Common myeloid progenitor, CD34-positive (primary cell): Measurements from ENCODE around the gene PTMS.

Source experiments
- CTCF ChIA-PET: fragments of 350-600 bp; sonication (Branson Sonifier 250); formaldehyde crosslinking; loops from one replicate; lab custom pipeline; 2021; ENCODE audit warnings: antibody characterized with exemption; lab: Charles Lee
- POLR2A ChIA-PET: fragments of 350-600 bp; sonication (Branson Sonifier 250); formaldehyde crosslinking; loops from one replicate; lab custom pipeline; 2021; ENCODE audit warnings: antibody characterized with exemption; lab: Charles Lee
- DNase-seq, 3 donors: peaks; one replicate each; pipeline versions ENCODE4 v3.0.0 to v3.0.0-alpha.2; 2013
- H3K27ac ChIP-seq, 2 experiments: 1 replicate in 1 of 2; 2 replicates in 1 of 2; pipeline ENCODE4 v1.7.0; 2013; ENCODE audit warnings: inconsistent platforms in 2 of 2, low read length in 2 of 2, mild to moderate bottlenecking in 2 of 2, low read depth in 1 of 2, moderate library complexity in 1 of 2; ENCODE audit not compliant: severe bottlenecking in 2 of 2, insufficient read depth in 1 of 2, poor library complexity in 1 of 2
- H3K27me3 ChIP-seq, 5 experiments: replicated peaks in 2 of 5; 1 replicate in 3 of 5; 2 replicates in 2 of 5; pipeline versions ENCODE4 v1.6.1 to v1.7.0; 2013; ENCODE audit warnings: low read length in 4 of 5, mild to moderate bottlenecking in 2 of 5, moderate library complexity in 2 of 5, inconsistent platforms in 1 of 5; ENCODE audit not compliant: insufficient read depth in 5 of 5, control insufficient read depth in 4 of 5
- H3K36me3 ChIP-seq, 4 experiments: 1 replicate in 2 of 4; 2 replicates in 2 of 4; pipeline versions ENCODE4 v1.6.1 to v1.7.0; 2013; ENCODE audit warnings: low read length in 3 of 4, control low read depth in 1 of 4, mild to moderate bottlenecking in 1 of 4; ENCODE audit not compliant: control insufficient read depth in 4 of 4, insufficient read depth in 4 of 4
- H3K4me1 ChIP-seq, 4 experiments: 1 replicate in 3 of 4; 2 replicates in 1 of 4; pipeline versions ENCODE4 v1.6.1 to v1.7.1; 2013; ENCODE audit warnings: low read length in 3 of 4, mild to moderate bottlenecking in 3 of 4, control low read depth in 1 of 4, inconsistent platforms in 1 of 4, moderate library complexity in 1 of 4; ENCODE audit not compliant: control insufficient read depth in 4 of 4, insufficient read depth in 4 of 4; ENCODE audit errors: control extremely low read depth in 1 of 4
- H3K4me3 ChIP-seq, 7 experiments: 1 replicate in 4 of 7; 2 replicates in 3 of 7; pipeline versions ENCODE4 v1.5.1 to v1.7.0; 2013; ENCODE audit warnings: mild to moderate bottlenecking in 7 of 7, low read length in 6 of 7, moderate library complexity in 6 of 7, inconsistent platforms in 2 of 7, low read depth in 2 of 7, control low read depth in 1 of 7; ENCODE audit not compliant: insufficient read depth in 4 of 7, control insufficient read depth in 1 of 7; ENCODE audit errors: extremely low read depth in 1 of 7
- H3K9me3 ChIP-seq, 5 experiments: 1 replicate in 4 of 5; 2 replicates in 1 of 5; pipeline versions ENCODE4 v1.6.1 to v1.7.1; 2013; ENCODE audit warnings: low read length in 4 of 5, mild to moderate bottlenecking in 2 of 5, inconsistent platforms in 1 of 5, low read depth in 1 of 5, moderate library complexity in 1 of 5; ENCODE audit not compliant: control insufficient read depth in 4 of 5, insufficient read depth in 2 of 5; ENCODE audit errors: control extremely low read depth in 1 of 5
- WGBS: methylation state at CpG from one replicate; pipeline ENCODE4 v1.1.5; 2013; ENCODE audit not compliant: insufficient coverage; 5-methylcytosine and 5-hydroxymethylcytosine counted together

Gene PTMS

GRCh38 chr12:6725350-6725749 is 40.8 kb upstream of the PTMS start:
- Histone ChIP-seq H3K27ac (no peak overlapping the region), H3K4me1 (peaks cover 8 to 23% (median 13%) of the 10 kb centered on the region in 4 experiments), H3K9me3 (no peaks in the 10 kb centered on the region), H3K27me3 (no peaks in the 10 kb centered on the region), H3K36me3 (peaks cover 5 to 34% (median 31%) of the 10 kb centered on the region in 4 experiments), H3K4me3 (no peak overlapping the region)
- no peak for DNase-seq
- ChIA-PET POLR2A (no interaction called here), CTCF (interaction anchor here (1.2 to 3.8 kb wide), 7 partner anchors 8 to 147 kb away, joined by 3 to 26 read pairs (median 6); partner anchors contain the start of genes MLF2 and SPSB2)
- WGBS, result 91% methylated on average over 3 of the region's 7 CpGs

GRCh38 chr12:6729186-6729585 is 37.0 kb upstream of the PTMS start:
- H3K4me3 ChIP-seq, result no peak overlapping the region

DNA sequence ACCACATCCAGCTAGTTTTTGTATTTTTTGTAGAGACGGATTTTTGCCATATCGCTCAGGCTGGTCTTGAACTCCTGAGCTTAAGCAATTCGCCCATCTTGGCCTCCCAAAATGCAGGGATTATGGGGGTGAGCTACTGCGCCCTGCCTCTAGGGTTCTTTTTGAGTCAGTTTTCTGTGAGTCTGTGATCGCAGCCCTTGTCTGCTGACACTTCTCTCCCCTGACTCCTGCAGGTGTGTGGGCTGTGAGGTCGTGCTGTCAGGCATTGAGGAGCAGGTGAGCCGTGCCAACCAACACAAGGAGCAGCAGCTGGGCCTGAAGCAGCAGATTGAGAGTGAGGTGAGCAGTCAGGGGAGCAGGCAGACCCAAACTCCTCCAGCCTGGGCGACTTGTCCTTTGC is 36.0 kb upstream of the PTMS start:
- peaks cover 7 to 56% (median 49%) of the 10 kb centered on the region in 4 experiments for H3K36me3 ChIP-seq

More at GRCh38 chr12:6729186-6729585, 37.0 kb upstream of the PTMS start:
- ChIA-PET CTCF (interaction anchor here (2.0 kb wide), 1 partner anchor 23 kb away, joined by 5 read pairs; no protein-coding TSS in a partner anchor), POLR2A (no interaction called here)
- peaks cover 5 to 14% (median 8%) of the 10 kb centered on the region in 4 experiments for H3K4me1 ChIP-seq
- no peaks in the 10 kb centered on the region for H3K27me3 ChIP-seq
- H3K27ac ChIP-seq, result no peak overlapping the region
- H3K9me3 ChIP-seq, result no peaks in the 10 kb centered on the region
- peaks cover 7 to 48% (median 46%) of the 10 kb centered on the region in 4 experiments for H3K36me3 ChIP-seq
- DNase-seq, result no peak
- WGBS, result 99% methylated on average over 17 of the region's 18 CpGs

DNA sequence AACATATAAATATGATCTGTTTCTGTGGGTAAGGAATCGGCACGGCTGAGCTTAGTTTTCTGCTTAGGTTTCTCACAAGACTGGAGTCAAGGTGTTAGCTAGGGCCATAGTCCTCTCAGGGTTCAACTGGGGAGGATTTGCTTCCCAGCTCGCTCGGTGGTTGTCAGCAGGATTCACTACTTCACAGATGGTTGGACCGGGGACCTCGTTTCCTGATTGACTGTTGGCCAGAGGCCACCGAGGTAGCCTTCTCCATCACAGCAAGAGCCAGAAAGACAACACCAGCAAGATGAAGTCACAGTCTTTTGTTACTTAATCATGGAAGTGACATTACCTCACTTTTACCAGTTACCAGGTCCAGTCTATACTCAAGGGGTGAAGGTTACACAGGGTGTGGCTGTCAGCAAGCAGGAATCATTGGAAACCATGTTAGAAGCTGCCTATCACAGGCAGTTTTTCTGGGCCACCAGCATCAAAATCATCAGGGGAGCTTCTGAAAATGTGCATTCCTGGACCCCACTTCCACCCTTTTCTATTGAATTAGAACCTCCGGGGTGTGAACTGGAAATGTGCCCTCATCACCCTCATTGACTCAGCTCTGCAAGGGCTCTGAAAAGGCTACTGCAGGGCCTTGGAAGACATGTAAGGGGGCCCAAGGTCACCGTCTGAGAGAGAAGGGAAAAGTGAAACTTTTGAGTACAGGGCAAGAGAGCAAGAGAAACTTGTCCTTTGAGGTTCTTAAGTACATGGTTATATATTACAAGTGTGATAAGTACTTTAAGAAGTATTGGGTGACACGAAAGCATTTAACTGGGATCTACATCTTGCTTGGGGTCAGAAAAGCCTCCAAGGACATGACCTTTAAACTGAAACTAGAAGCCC is 31.4 kb upstream of the PTMS start:
- H3K27me3 ChIP-seq, result no peaks in the 10 kb centered on the region
- no peak for DNase-seq
- peaks cover 0 to 5% (median 2%) of the 10 kb centered on the region in 4 experiments for H3K4me1 ChIP-seq
- H3K27ac ChIP-seq, result no peak overlapping the region
- WGBS, result 93% methylated on average over 6 of the region's 10 CpGs
- POLR2A ChIA-PET, result interaction anchor here (1.2 kb wide), 1 partner anchor 8 kb away, joined by 4 read pairs; no protein-coding TSS in a partner anchor
- no peak overlapping the region for H3K4me3 ChIP-seq
- peaks cover 2 to 32% (median 23%) of the 10 kb centered on the region in 4 experiments for H3K36me3 ChIP-seq
- H3K9me3 ChIP-seq, result no peaks in the 10 kb centered on the region
- CTCF ChIA-PET, result interaction anchor here (0.9 to 7.8 kb wide), 10 partner anchors 10 to 99 kb away, joined by 3 to 64 read pairs (median 5); partner anchors contain the start of genes COPS7A, MLF2 and P3H3

More for the DNA sequence above, 36.0 kb upstream of the PTMS start:
- WGBS, result 96% methylated on average over 7 of the region's 8 CpGs
- Histone ChIP-seq H3K27me3 (no peaks in the 10 kb centered on the region), H3K27ac (no peak overlapping the region), H3K4me1 (peaks cover 0 to 4% (median 0%) of the 10 kb centered on the region in 4 experiments), H3K4me3 (no peak overlapping the region), H3K9me3 (no peaks in the 10 kb centered on the region)
- POLR2A ChIA-PET, result no interaction called here
- CTCF ChIA-PET, result interaction anchor here (0.9 to 2.0 kb wide), 3 partner anchors 22 to 51 kb away, joined by 3 to 5 read pairs (median 3); partner anchors contain the start of gene PTMS
- no peak for DNase-seq

DNA sequence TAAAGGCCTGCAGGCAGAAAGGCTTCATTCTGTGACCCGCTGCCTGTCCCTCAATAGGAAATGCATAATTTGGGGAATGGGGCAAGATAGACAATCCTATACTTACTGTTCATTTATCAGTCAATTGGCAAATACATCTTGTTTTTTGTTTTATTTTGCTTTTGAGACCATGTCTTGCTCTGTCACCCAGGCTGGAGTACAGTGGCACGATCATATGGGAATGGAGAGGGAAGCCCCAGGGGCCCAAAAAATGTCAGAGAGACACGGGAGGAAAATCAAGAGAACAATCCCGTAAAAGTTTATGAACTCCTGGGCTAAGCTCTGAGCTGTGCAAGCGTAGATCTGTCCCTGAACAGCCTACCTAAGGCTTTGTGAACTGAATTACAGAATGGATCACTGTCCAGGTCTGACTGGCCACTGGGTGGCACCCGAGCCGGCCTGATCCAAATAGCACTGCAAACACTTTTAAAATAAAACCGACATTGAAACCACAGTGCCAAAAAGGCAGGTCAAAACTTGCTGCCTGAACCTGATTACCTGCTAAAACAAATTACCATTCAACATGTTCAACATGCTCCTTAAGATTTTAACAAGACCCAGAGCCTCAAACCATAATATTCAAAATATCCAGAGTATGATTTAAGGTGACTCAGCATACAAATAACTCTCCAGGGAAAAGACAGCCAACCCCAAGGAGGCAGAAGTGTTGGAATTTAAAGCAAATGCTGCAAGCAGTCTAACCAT is 30.5 kb upstream of the PTMS start:
- H3K9me3 ChIP-seq, result no peaks in the 10 kb centered on the region
- peak overlapping the region in 1 of 2 experiments; percentile 43 for H3K27ac ChIP-seq
- H3K4me1 ChIP-seq, result peaks cover 0 to 5% (median 2%) of the 10 kb centered on the region in 4 experiments
- H3K27me3 ChIP-seq, result no peaks in the 10 kb centered on the region
- ChIA-PET POLR2A (no interaction called here), CTCF (interaction anchor here (1.3 to 7.8 kb wide), 11 partner anchors 9 to 99 kb away, joined by 3 to 64 read pairs (median 6); partner anchors contain the start of genes COPS7A, MLF2 and P3H3)
- 47% methylated on average over 7 of the region's 8 CpGs for WGBS
- no peak overlapping the region for H3K4me3 ChIP-seq
- peak; percentile 59 to 74 (median 72) for DNase-seq
- H3K36me3 ChIP-seq, result peaks cover 2 to 23% (median 14%) of the 10 kb centered on the region in 4 experiments

- 95% methylated on average over 2 of the region's 5 CpGs for WGBS
- H3K4me3 ChIP-seq, result no peak overlapping the region
- peaks cover 2 to 13% (median 7%) of the 10 kb centered on the region in 4 experiments for H3K36me3 ChIP-seq
- peaks cover 0 to 5% (median 2%) of the 10 kb centered on the region in 4 experiments for H3K4me1 ChIP-seq
- no peaks in the 10 kb centered on the region for H3K9me3 ChIP-seq
- ChIA-PET CTCF (interaction anchor here (0.8 to 7.8 kb wide), 11 partner anchors 9 to 98 kb away, joined by 3 to 64 read pairs (median 6); partner anchors contain the start of genes COPS7A, MLF2 and P3H3), POLR2A (no interaction called here)
- H3K27ac ChIP-seq, result no peak overlapping the region
- H3K27me3 ChIP-seq, result no peaks in the 10 kb centered on the region
- DNase-seq, result no peak
Observed at GRCh38 chr12:6736754-6737153, 29.4 kb upstream of the PTMS start.
